Measurements from ENCODE around the gene AUTS2. TPM values are rescaled to one million over a fixed set of nuclear protein-coding genes. Genes with fewer than 3 reads are reported as not detected.

AUTS2 gene
- total RNA-seq, 1 experiment from 2014 or later, result 2.5 TPM

DNA sequence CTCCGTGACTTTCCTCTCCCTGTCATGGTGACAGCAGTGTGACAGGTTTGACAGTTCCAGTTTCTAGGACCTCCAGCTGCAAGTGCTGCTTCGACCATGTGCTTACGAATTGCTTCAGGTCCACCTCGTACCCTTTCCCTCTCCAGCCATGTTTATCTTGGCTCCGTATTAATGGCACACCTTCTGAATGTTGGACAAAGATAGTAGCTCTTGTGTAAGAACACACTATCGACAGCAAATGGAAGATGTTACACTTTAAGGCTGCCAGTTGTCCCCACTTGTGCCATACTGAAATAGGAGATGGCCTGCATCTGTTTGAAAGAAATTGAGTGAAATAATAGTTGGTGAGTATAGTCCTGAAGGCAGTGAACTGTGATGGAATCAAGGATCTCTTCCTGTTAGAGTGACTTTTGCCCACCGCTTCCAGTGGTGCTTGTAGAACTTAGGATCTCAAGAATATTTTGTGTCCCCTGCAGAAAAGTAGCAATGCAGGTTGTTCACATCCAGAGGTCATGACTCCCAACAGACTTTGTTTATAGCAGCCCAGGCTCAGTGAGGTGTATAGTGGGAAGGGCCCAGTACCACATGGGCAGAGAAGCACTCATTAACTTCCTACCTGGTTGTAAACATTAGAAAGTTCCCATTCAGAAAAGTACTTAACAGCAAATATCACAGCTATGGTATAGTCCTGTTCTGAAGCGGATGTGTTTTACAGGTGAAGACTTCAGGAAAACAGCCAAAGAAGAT is 904.0 kb downstream of the AUTS2 start:
- Histone ChIP-seq H3K4me1 (ENCODE audit: control insufficient read depth, insufficient read depth, low read length) (no peaks in the 10 kb centered on the region), H3K36me3 (ENCODE audit: control insufficient read depth, insufficient read depth, low read length) (no peaks in the 10 kb centered on the region), H3K4me3 (ENCODE audit: low read depth in 2 of 2, low read length in 2 of 2) (no peak overlapping the region), H3K27ac (ENCODE audit: low read length) (no peak overlapping the region), H3K9me3 (ENCODE audit: control insufficient read depth, insufficient read depth, low read depth, low read length) (no peaks in the 10 kb centered on the region), H3K27me3 (ENCODE audit: control insufficient read depth, insufficient read depth, low read length) (no peaks in the 10 kb centered on the region)
- ATAC-seq, result no peak
- TF ChIP-seq SIN3A (IDR thresholded peaks at IDR 0.05; ENCODE audit: borderline replicate concordance, insufficient read depth, low read depth, low read length), result no peak
- TF ChIP-seq, protein P1, sequence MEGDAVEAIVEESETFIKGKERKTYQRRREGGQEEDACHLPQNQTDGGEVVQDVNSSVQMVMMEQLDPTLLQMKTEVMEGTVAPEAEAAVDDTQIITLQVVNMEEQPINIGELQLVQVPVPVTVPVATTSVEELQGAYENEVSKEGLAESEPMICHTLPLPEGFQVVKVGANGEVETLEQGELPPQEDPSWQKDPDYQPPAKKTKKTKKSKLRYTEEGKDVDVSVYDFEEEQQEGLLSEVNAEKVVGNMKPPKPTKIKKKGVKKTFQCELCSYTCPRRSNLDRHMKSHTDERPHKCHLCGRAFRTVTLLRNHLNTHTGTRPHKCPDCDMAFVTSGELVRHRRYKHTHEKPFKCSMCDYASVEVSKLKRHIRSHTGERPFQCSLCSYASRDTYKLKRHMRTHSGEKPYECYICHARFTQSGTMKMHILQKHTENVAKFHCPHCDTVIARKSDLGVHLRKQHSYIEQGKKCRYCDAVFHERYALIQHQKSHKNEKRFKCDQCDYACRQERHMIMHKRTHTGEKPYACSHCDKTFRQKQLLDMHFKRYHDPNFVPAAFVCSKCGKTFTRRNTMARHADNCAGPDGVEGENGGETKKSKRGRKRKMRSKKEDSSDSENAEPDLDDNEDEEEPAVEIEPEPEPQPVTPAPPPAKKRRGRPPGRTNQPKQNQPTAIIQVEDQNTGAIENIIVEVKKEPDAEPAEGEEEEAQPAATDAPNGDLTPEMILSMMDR (IDR thresholded peaks at IDR 0.05), result no peak
- TF ChIP-seq POLR2AphosphoS5 (IDR thresholded peaks at IDR 0.05; ENCODE audit: low read depth, low read length), result no peak
- TF ChIP-seq TCF7L2 (IDR thresholded peaks at IDR 0.05; ENCODE audit: low read depth, low read length), result no peak
- TF ChIP-seq, protein P2, sequence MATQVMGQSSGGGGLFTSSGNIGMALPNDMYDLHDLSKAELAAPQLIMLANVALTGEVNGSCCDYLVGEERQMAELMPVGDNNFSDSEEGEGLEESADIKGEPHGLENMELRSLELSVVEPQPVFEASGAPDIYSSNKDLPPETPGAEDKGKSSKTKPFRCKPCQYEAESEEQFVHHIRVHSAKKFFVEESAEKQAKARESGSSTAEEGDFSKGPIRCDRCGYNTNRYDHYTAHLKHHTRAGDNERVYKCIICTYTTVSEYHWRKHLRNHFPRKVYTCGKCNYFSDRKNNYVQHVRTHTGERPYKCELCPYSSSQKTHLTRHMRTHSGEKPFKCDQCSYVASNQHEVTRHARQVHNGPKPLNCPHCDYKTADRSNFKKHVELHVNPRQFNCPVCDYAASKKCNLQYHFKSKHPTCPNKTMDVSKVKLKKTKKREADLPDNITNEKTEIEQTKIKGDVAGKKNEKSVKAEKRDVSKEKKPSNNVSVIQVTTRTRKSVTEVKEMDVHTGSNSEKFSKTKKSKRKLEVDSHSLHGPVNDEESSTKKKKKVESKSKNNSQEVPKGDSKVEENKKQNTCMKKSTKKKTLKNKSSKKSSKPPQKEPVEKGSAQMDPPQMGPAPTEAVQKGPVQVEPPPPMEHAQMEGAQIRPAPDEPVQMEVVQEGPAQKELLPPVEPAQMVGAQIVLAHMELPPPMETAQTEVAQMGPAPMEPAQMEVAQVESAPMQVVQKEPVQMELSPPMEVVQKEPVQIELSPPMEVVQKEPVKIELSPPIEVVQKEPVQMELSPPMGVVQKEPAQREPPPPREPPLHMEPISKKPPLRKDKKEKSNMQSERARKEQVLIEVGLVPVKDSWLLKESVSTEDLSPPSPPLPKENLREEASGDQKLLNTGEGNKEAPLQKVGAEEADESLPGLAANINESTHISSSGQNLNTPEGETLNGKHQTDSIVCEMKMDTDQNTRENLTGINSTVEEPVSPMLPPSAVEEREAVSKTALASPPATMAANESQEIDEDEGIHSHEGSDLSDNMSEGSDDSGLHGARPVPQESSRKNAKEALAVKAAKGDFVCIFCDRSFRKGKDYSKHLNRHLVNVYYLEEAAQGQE (IDR thresholded peaks at IDR 0.05; ENCODE audit: insufficient read depth in 1 of 2, low read depth in 2 of 2, low read length in 1 of 2), result no peak
- ChIA-PET POLR2A (no interaction called here), CTCF (no interaction called here)
- in situ Hi-C loops (cut with HindIII; ENCODE audit: low pct_unique_long_range_greater_than_20kb, low sequenced_read_pairs), result no loop called here
- no peak for DNase-seq (ENCODE audit: low read depth, low spot score)
- no TSS peak for BruUV-seq (replicated peaks)
- intact Hi-C loops (cut with micrococcal nuclease; ENCODE audit: unreplicated experiment), result no loop called here

DNA sequence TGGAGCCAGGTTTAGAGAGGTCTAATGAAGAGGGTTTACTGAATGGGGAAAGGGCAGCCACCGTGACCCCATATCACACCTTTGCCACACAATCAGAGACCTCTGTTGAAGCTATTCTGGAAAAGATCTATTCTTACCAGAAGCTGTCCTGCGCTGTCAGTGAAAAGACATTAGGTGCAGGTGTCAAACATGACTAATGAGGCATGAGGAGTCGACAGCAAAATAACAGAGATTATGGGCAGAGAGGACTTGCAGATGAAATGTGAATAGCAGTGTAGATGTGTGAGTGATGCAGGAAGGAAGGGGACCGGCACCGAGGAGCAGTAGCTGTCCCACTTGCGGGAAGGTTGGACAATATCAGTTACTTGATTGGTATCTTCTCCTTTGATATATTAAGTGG is 906.0 kb downstream of the AUTS2 start:
- Histone ChIP-seq H3K27me3 (ENCODE audit: control insufficient read depth, insufficient read depth, low read length) (no peaks in the 10 kb centered on the region), H3K9me3 (ENCODE audit: control insufficient read depth, insufficient read depth, low read depth, low read length) (no peaks in the 10 kb centered on the region), H3K4me3 (ENCODE audit: low read depth in 2 of 2, low read length in 2 of 2) (no peak overlapping the region), H3K36me3 (ENCODE audit: control insufficient read depth, insufficient read depth, low read length) (no peaks in the 10 kb centered on the region), H3K4me1 (ENCODE audit: control insufficient read depth, insufficient read depth, low read length) (no peaks in the 10 kb centered on the region), H3K27ac (ENCODE audit: low read length) (no peak overlapping the region)
- TF ChIP-seq SIN3A (IDR thresholded peaks at IDR 0.05; ENCODE audit: borderline replicate concordance, insufficient read depth, low read depth, low read length) (no peak), TCF7L2 (IDR thresholded peaks at IDR 0.05; ENCODE audit: low read depth, low read length) (no peak), POLR2AphosphoS5 (IDR thresholded peaks at IDR 0.05; ENCODE audit: low read depth, low read length) (no peak)
- TF ChIP-seq, protein P1 (IDR thresholded peaks at IDR 0.05), result no peak
- TF ChIP-seq, protein P2 (IDR thresholded peaks at IDR 0.05; ENCODE audit: insufficient read depth in 1 of 2, low read depth in 2 of 2, low read length in 1 of 2), result no peak
- POLR2A ChIA-PET, result no interaction called here
- DNase-seq (ENCODE audit: low read depth, low spot score), result no peak
- ATAC-seq, result no peak
- in situ Hi-C loops (cut with HindIII; ENCODE audit: low pct_unique_long_range_greater_than_20kb, low sequenced_read_pairs), result no loop called here
- no TSS peak for BruUV-seq (replicated peaks)
- CTCF ChIA-PET, result no interaction called here
- intact Hi-C loops (cut with micrococcal nuclease; ENCODE audit: unreplicated experiment), result no loop called here

Measured in Panc1 (cell line).